Stromal cell of bone marrow (primary cell): ENCODE data around the gene DSCAML1.

ENCODE experiments used
- DNase-seq: peaks from one replicate; pipeline ENCODE4 v3.0.0-alpha.2; 2012; ENCODE audit warnings: low read depth

The DSCAML1 gene

GRCh38 chr11:117574551-117574950, 222.5 kb downstream of the DSCAML1 start:
- DNase-seq = no peak

DNA sequence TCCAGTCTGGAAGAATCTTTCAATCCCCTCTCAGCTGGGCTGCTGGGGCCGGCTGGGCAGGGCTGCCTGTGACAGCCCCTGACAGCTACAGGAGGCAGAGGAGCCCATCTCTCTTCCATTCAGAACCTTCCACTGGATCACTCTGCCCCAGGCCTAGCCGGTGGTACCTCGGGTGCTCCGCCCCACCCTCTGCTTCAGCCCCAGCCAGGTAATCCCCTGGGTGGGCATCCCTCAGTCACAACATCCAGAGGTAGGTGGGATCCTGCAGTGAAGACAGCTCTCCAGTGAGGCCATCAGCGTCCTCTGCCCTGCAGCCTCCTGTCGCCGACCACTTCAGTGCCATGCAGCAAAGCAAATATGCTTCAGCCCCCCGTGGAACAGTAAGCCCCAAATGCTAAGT, 223.7 kb downstream of the DSCAML1 start:
- DNase-seq = no peak

DNA sequence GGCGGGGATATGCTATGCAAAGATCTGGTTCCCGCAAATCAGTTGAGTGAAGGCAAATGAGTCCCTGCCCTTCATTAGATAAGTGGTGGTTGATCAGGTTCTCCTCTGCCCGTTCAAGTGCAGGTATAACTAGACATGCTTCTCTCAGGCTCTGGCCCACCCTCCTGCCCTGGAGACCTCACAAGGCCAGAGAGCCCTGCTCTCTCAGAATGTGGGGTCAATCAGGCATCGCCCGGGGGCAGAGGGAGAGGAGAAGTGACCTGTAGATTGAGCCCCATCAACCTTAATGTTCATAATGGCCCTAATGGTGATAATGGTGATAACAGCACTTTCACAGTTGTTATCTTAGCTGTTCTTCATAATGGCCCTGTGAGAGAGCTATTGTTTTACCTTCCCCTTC, 224.3 kb downstream of the DSCAML1 start:
- no peak for DNase-seq

DNA sequence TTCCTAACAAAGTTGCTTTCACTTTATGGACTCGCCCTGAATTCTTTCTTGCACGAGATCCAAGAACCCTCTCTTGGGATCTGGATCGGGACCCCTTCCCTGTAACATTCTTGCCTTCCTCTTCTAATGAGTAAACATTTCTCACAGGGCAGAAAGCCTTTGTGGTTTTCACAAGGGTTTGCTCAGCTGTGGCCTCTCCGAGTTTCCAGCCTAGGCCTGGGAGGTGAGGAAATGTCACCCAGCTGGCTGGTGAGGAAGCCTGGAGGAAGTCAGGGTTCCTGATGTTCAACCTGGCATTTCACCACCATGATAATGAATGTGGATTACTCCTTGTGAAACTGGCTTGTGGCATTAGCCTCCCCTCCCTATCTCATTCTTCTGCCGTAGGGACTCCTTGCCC, 224.9 kb downstream of the DSCAML1 start:
- no peak for DNase-seq

- no peak for DNase-seq
Observed at GRCh38 chr11:117570701-117571100, 226.3 kb downstream of the DSCAML1 start.

DNA sequence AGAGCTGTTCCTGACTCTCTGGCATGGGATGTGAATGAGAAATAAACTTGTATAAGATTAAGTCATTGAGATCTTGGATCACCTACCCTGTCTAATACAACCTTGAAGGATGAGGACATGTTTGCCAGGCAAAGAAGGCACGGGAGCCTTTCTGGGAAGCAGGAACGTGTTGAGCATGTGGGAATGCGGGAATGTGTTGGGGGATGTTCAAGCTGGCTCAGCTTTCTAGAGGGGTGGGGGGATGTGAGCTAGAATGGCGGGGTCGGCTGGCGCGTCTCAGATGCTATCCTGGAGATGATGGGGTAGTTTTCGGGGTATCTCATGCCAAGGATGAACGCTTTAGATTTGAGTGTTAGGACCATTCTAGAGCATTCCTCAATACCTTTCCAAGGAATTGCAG, 227.1 kb downstream of the DSCAML1 start:
- DNase-seq = no peak

DNA sequence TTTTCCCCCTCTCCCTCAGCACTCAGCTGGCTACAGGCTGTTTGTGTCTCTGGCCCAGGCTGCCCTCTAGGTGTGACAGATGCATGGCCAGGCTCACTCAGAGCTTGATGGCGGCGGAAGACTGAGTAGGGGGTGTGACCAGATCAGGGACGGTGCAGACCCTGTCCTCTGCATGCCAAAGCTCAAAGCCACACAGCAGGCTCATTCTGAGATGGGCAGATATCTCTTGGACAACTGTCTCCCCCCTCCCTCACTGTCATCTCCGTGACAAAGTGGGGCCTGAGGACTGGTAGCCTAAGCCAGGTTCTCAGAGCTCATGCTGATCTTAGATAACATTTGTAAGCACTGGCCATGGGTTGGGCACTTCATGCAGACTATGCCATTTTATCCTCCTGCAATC, 231.3 kb downstream of the DSCAML1 start:
- DNase-seq = no peak

DNA sequence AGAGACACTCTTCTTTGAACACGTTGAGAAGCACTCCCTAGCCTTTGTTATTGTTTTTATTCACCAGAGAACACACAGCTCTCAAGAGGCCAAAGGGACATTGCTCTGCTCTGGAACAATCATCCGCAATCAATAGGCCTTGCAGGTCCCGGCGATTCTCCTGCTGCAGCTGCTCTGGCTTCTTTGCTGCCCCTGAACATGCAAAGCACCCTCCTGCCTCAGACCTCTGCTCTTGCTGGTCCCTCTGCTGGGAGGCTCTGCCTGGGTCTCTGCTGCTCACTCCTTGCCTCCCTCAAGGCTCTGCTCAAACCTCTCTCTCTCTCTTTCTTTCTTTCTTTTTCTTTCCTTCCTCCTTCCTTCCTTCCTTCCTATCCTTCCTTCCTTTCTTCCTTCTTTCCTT, 232.7 kb downstream of the DSCAML1 start:
- no peak for DNase-seq

DNA sequence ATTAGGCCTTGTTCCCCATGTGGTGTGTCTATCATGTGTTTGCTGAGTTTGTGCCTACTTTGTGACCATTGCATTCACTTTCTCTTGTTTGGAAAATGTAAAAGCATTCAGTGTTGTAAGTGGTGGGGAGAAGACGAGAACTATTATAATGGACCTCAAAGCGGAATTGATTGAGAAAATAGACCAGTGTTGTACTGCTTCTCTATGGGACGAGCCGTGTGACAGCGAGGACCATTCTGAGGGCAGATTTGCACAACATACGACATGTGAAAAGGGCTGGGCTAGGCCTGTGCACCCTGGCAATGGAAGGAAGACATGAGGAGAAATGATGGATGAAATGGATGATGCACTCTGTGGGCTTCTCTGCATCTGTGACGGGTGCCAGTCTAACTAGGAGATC, 233.5 kb downstream of the DSCAML1 start:
- DNase-seq = no peak

DNA sequence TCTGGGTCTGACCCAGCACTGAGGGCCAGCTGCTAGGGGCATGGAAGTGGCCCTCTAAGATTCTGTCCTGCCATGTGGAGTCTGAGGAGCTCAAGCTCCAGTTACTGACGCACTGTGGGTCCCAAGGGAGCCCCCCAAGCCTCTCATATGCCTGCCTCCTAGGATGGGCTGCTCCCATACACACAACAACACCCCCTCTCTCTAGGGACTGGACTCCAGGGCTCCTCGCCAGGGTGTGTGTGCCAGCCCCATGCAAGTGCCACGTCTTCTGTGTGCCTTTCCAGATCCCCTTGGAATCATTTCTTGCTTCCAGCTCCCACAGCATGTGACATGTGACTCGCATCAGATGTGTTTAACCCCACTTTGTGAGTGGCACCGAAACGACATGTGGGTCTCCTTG, 234.9 kb downstream of the DSCAML1 start:
- no peak for DNase-seq

GRCh38 chr11:117560780-117561530, 236.1 kb downstream of the DSCAML1 start:
- no peak for DNase-seq

DNA sequence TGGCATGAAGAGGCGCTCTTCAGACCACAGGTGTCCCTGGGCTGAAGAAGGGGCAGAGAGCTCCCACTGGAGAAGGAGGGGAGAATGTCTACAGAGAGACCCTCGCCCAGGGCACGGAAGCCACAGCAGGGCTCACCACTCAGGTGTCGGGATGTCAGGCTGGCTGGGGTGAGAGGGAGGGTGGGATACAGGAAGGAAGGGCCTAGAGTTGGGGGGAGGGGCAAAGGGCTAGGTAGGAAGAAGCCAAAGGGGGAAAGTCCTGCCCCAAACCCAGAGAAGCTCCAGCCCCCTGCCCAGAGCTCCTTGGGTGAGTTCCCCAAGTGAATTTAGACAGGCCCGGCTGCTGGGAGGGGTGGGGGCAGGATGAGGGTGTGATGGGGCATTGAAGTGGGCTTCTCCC, 237.3 kb downstream of the DSCAML1 start:
- no peak for DNase-seq

DNA sequence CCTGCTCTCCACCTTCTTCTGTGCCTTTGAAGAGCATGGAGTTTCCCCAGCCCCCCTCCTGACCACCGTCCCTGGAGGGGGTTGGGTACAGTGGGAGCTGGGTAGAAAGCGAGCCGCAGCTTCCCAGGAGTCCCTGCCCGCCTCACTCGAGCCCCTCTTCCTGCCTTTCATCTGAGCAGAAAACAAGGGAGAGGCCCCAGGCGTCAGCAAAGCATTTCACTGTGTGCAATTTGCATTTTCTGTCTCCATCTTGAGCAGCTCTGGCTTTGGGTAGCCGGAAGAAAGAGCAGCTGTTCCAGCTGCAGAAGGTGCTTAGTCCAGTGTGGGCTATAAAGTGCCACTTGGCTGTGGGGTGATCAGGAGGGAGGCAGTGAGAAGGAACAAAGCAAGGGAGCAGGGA, 239.7 kb downstream of the DSCAML1 start:
- DNase-seq = no peak

GRCh38 chr11:117554601-117555333, 242.2 kb downstream of the DSCAML1 start:
- DNase-seq = no peak

DNA sequence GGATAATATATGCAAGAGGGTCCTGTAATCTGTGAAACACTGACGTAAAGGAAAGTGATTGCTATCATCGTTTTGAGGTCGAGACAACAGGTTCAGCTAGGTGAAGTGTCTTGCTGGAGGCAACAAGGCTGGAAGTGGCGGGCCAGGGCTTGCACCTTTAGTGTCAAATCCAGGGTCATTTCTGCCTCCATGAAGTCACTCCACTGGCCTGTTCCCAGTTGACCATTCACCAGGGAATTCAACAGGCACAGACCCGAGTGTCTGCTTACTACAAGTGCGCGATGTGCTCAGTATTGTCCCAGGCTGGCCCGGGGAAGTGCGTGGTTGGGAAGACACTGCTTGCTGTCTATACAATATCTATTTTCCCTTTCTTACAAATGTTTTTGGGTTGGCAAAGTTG, 244.4 kb downstream of the DSCAML1 start:
- DNase-seq = no peak

GRCh38 chr11:117551761-117552343, 245.2 kb downstream of the DSCAML1 start:
- no peak for DNase-seq

DNA sequence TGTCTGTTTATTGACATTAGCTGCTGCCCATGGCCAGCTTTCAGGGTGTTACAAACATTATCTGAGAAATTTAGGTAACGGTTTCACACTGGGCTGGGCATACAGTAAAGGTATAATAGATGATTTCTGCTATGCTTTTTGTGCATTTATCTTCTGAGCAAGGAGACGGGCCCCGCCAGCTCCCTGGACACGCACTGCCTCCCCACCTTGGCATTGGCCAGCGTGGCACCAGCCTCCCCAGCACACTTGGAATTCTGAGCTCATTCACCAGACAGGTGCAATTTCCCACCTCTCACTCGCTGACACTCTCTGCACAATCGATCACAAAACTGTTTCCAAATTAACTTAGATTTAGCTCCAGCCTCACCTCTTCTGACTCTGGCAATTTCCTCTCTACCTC, 246.6 kb downstream of the DSCAML1 start:
- no peak for DNase-seq

GRCh38 chr11:117549417-117549816, 247.6 kb downstream of the DSCAML1 start:
- DNase-seq = no peak

DNA sequence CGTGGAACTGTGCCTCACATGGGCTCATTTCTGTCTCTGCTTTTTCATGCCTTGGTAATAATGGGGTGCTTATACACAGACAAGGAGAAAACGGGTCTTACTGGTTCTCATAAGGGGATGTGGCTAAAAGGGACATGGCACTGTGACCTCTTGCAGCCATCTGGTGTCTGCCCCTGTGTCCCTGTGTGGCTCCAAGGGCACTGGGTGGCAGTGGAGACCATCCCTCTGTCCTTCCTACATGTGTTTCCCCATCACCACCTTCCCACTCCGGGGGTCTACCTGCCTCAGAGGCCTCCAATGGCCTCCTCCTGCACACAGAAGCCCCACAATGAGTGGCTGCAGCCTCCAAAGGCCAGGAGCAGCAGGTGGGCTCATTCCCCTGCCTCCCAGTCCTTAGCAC, 248.1 kb downstream of the DSCAML1 start:
- DNase-seq = no peak

- no peak for DNase-seq
Observed at GRCh38 chr11:117547946-117548345, 249.1 kb downstream of the DSCAML1 start.

DNA sequence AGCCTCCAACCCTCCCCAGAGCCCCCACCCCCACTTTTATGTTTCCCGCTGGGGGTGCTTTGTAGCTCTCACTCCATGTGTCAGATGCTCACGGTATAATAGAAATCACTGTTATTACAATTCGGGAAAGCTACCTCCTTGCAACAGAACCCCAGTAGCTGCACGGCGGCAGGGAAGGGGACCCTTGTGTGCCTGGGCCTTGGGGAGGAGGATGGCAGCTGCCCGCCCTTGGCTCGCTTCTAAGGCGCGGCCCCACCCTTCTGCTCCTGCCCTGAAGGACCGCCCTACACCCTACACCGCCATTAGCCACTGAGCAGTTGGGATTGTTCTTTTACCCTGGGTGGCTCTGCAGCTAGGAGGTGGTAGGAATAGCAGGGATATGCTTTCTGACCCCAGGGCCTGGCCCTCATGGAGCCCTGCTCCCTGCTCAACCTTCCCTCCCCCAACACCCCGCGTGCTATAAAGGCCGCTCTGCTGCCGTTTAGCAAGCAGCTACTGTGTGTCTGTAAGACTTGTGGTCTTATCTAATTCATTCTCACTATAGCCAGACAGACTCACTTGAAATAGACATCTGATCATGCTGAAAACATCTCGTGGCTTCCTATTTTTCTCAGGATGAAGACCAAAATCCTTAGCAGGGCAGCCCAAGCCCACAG, 249.7 kb downstream of the DSCAML1 start:
- DNase-seq = no peak

GRCh38 chr11:117546431-117547194, 250.4 kb downstream of the DSCAML1 start:
- no peak for DNase-seq
